Immature natural killer cell (primary cell): ENCODE data around the gene CD300H. TPM values are rescaled to one million over a fixed set of nuclear protein-coding genes. Genes with fewer than 3 reads are reported as not detected.

Experiments used
- DNase-seq, 3 donors: peaks; one replicate each; pipeline ENCODE4 v3.0.0; 2022; ENCODE audit warnings: mixed read lengths in 1 of 3
- H3K27ac Mint-ChIP-seq, 6 donors: one replicate each; pipeline ENCODE4 v1.8.0; 2020; ENCODE audit warnings: mixed read lengths in 6 of 6, mild to moderate bottlenecking in 5 of 6, inconsistent platforms in 4 of 6, moderate library complexity in 3 of 6
- H3K27me3 Mint-ChIP-seq, 3 donors: one replicate each; pipeline ENCODE4 v1.8.0; 2020 to 2021; ENCODE audit warnings: low read depth in 3 of 3, mild to moderate bottlenecking in 3 of 3, mixed read lengths in 3 of 3, moderate library complexity in 3 of 3, inconsistent platforms in 1 of 3
- H3K36me3 Mint-ChIP-seq, 3 donors: one replicate each; pipeline ENCODE4 v1.8.0; 2020; ENCODE audit warnings: mixed read lengths in 3 of 3, inconsistent platforms in 2 of 3, mild to moderate bottlenecking in 2 of 3
- H3K4me1 Mint-ChIP-seq, 2 donors: one replicate each; pipeline ENCODE4 v1.8.0; 2020; ENCODE audit warnings: inconsistent platforms in 2 of 2, mild to moderate bottlenecking in 2 of 2, mixed read lengths in 2 of 2, moderate library complexity in 1 of 2
- H3K4me3 Mint-ChIP-seq, 5 donors: one replicate each; pipeline ENCODE4 v1.8.0; 2020; ENCODE audit warnings: mild to moderate bottlenecking in 5 of 5, mixed read lengths in 5 of 5, inconsistent platforms in 3 of 5, moderate library complexity in 3 of 5
- H3K9me3 Mint-ChIP-seq, 6 donors: one replicate each; pipeline ENCODE4 v1.8.0; 2020; ENCODE audit warnings: mild to moderate bottlenecking in 6 of 6, mixed read lengths in 6 of 6, inconsistent platforms in 4 of 6, moderate library complexity in 3 of 6
- polyA plus RNA-seq, 3 donors: library from polyadenylated mRNA; unstranded; fragments of 300-500 nt; fragmentation: Illumina TruSeq; gene quantifications; one replicate each; pipeline ENCODE4 v1.2.3, GENCODE V29; 2021

Gene CD300H
- polyA plus RNA-seq, 3 donors from 2014 or later: 3.2 to 6.4 TPM; not detected in 1

DNA sequence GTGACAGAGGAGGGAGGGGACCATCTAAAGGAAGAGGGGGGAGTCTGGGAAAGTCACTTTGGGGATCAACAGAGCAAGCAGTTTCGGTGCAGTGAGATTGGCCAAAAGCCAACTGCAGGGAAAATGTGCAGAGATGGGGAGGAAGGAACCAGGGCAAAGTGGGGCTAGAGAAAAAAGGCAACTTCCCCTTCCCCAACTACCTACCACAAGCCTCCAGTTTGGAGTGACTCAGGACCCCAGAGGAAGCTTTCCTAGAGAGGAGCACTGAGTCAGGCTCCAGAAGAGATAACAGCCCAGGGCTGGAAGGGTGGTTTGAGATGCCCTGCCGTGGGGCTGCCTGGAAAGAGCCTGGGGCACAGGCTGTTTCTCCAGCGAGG is 31.7 kb upstream of the CD300H start:
- no peak for DNase-seq
- no peak overlapping the region for H3K27ac Mint-ChIP-seq
- peaks cover 2 to 14% (median 8%) of the 10 kb centered on the region in 3 donors for H3K27me3 Mint-ChIP-seq
- no peaks in the 10 kb centered on the region for H3K36me3 Mint-ChIP-seq
- no peaks in the 10 kb centered on the region for H3K9me3 Mint-ChIP-seq
- H3K4me1 Mint-ChIP-seq: peaks cover 4 to 10% of the 10 kb centered on the region in 2 donors
- no peak overlapping the region for H3K4me3 Mint-ChIP-seq

DNA sequence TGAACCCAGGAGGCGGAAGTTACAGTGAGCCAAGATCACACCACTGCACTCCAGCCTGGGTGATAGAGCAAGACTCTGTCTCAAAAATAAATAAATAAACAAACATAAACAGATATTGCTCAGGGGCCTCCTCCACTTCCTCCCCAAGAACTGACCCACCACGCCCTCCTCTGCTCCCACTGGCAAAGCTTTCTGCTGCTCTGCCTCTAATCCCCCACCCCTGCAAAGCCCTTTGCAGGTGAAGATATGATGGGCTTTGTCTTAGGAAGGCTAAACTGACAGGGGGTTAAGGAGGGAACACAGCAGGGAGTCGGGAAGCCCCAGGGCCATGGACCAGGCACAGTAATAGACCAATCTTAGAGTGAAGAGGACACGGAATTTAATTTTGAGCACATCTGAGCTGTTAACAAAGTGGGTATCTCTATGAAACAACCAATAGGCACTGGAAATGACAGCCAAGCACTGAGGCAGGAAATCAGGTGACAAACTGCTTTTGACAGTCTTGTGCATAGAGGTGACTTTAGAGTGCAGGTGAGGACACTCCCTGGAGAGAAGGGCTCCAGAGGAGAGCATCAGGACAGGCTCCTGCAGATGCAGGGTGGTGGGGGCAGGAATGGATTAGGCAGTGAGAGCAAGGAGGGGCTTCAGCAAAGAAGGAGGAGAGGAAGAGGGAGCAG is 31.2 kb upstream of the CD300H start:
- no peak overlapping the region for H3K27ac Mint-ChIP-seq
- peaks cover 4 to 10% of the 10 kb centered on the region in 2 donors for H3K4me1 Mint-ChIP-seq
- DNase-seq: no peak
- H3K27me3 Mint-ChIP-seq: peaks cover 2 to 14% (median 8%) of the 10 kb centered on the region in 3 donors
- no peaks in the 10 kb centered on the region for H3K9me3 Mint-ChIP-seq
- H3K4me3 Mint-ChIP-seq: no peak overlapping the region
- H3K36me3 Mint-ChIP-seq: no peaks in the 10 kb centered on the region

DNA sequence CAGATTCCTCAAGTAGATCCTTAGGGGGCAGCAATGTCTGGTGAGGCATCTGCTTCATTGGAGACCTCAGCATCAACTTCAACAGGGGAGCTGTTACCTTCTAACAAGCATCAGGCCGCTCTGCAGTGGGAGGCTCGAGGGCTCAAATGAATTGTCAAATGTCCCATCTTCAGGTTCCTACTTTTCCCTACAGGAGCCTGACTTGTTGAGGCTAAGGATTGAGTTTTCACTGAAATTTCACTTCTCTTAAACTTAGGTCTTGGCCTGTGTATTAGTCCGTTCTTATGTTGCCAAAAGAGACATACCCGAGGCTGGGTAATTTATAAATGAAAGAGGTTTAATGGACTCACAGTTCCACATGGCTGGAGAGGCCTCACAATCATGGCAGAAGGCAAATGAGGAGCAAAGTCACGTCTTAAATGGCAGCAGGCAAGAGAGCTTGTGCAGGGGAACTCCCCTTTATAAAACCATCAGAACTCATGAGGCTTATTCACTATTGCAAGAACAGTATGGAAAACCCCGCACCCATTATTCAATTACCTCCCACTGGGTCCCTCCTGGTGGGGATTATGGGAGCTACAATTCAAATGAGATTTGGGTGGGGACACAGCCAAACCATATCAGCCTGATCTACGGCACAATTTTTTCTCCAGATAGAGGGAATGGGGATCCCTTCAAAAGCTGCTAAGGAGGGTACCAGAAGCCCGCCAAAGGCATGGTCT is 29.9 kb upstream of the CD300H start:
- Mint-ChIP-seq H3K27ac (no peak overlapping the region), H3K36me3 (no peaks in the 10 kb centered on the region), H3K4me3 (no peak overlapping the region), H3K27me3 (peaks cover 2 to 15% (median 10%) of the 10 kb centered on the region in 3 donors), H3K4me1 (peaks cover 3 to 7% of the 10 kb centered on the region in 2 donors), H3K9me3 (no peaks in the 10 kb centered on the region)
- DNase-seq: no peak

DNA sequence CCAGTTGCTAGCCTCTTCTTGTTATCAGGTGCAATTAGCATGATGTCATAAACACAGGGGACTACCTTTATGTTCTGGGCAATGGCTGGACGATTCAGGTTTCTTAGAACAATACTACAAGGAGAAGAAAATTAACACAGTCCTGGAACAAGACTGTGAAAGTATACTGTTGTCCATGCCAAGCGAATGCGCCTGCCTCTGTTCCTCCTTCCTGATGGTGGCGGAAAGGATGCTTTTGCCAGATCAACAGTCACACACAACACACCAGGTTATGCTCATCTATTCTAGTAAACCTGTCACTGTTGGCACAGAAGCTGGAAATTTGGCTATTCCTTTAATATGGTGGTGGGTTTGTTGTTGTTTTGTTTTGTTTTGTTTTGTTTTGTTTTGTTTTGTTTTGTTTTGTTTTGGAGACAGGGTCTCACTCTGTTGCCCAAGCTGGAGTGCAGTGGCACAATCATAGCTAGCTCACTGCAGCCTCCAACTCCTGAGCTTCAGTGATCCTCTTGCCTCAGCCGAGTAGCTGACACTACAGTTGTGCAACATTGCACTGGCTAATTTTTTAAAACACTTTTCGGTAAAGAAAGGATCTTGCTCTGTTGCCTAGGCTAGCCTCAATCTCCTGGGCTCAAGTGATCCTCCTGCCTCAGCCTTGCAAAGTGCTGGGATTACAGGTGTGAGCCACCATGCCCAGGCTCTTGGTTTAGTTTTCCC is 27.9 kb upstream of the CD300H start:
- peaks cover 0 to 2% of the 10 kb centered on the region in 2 donors for H3K4me1 Mint-ChIP-seq
- H3K4me3 Mint-ChIP-seq: no peak overlapping the region
- no peak for DNase-seq
- H3K27me3 Mint-ChIP-seq: peaks cover 3 to 23% (median 7%) of the 10 kb centered on the region in 3 donors
- no peak overlapping the region for H3K27ac Mint-ChIP-seq
- no peaks in the 10 kb centered on the region for H3K9me3 Mint-ChIP-seq
- H3K36me3 Mint-ChIP-seq: no peaks in the 10 kb centered on the region

DNA sequence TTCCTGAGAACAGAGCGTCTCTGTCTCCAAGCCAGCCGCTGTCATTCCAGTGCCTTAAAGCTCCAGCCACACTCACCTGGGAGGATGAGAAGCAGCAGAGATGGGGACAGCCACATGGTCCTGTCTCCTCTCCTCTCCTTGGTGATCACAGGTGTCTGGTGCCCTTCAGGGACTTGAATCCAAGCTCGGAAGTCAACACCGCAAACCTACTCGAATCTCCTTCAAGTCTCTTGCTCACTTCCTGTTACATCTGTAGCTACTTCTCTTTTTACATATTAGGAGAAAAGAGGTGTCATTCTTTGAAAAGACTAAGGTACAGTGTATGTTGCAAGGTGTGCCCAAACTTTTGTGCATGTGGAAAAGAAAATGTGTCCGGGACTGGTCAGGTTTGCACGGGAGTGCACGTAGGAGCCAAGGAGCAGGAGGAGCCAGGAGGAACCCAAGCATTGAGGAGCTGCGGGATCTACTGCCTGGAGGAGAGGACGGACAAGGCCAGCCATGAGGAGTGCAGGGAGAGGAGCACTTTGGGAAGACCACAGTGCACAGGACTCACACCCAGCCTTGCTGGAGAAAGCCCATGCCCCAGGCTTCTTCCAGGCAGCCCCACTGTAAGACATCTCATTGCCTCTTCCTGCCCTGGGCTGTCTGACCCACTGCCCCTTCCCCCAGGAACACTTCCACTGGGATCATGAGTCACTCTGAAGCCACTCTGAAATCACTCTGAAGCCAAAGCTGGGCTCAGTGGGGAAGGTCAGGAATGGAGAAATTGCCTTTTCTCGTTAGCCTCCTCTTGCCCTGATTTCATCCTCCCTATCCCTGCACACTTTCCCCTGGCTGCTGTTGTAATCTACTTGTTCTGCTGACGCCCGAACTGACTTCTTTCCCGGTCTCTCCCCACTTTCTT is 25.0 kb upstream of the CD300H start, which contains the start of gene CD300LD:
TSS of gene CD300LD (minus strand) at position 197 of the 904 bp plus-strand sequence. CDS start at position 116, 81 bp downstream.
- Mint-ChIP-seq H3K36me3 (no peaks in the 10 kb centered on the region), H3K27me3 (peaks cover 3 to 18% (median 4%) of the 10 kb centered on the region in 3 donors), H3K9me3 (no peaks in the 10 kb centered on the region), H3K27ac (no peak within 1 kb of the TSS), H3K4me3 (no peak within 1 kb of the TSS), H3K4me1 (no peaks in the 10 kb centered on the region)
- DNase-seq: no peak

DNA sequence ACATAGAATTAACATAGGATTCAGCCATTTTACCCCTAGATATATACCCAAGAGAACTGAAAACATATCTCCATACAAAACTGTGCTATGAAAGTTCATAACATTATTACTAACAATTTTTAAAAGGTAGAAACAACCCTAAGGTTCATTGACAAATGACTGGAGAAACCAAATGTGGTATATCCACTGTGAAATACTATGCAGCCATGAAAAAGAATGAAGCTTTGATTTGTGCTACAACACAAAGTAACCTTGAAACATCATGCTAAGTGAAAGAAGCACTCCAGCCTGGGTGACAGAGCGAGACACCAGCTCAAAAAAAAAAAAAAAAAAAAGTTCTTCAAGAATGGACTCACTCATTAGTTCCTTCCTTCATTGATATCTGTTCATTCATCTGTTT is 24.2 kb upstream of the CD300H start:
- Mint-ChIP-seq H3K27me3 (peaks cover 3 to 18% (median 4%) of the 10 kb centered on the region in 3 donors), H3K9me3 (no peaks in the 10 kb centered on the region), H3K4me1 (no peaks in the 10 kb centered on the region), H3K4me3 (no peak overlapping the region), H3K36me3 (no peaks in the 10 kb centered on the region), H3K27ac (no peak overlapping the region)
- no peak for DNase-seq

DNA sequence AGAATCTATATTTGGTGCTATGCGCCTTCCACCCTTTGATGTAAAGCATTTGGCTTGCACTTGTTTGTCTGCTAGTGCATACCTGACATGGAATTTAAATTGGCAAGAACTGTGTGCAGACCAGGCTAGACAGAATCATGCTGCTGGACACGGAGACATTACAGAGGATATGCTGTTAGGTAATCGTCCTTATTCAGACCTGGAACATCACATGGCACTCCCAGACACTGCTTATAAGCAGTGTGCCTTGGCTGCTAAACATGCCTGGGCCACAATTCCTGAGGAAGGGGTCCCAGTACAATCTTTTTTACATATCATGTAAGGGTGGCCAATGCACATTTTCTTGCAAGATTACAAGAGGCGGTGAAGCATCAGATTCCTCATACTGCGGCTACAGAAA is 18.4 kb upstream of the CD300H start:
- Mint-ChIP-seq H3K9me3 (peaks cover 0 to 5% (median 0%) of the 10 kb centered on the region in 6 donors), H3K4me1 (no peaks in the 10 kb centered on the region), H3K27me3 (peaks cover 0 to 8% (median 4%) of the 10 kb centered on the region in 3 donors), H3K4me3 (no peak overlapping the region), H3K27ac (no peak overlapping the region), H3K36me3 (no peaks in the 10 kb centered on the region)
- no peak for DNase-seq

DNA sequence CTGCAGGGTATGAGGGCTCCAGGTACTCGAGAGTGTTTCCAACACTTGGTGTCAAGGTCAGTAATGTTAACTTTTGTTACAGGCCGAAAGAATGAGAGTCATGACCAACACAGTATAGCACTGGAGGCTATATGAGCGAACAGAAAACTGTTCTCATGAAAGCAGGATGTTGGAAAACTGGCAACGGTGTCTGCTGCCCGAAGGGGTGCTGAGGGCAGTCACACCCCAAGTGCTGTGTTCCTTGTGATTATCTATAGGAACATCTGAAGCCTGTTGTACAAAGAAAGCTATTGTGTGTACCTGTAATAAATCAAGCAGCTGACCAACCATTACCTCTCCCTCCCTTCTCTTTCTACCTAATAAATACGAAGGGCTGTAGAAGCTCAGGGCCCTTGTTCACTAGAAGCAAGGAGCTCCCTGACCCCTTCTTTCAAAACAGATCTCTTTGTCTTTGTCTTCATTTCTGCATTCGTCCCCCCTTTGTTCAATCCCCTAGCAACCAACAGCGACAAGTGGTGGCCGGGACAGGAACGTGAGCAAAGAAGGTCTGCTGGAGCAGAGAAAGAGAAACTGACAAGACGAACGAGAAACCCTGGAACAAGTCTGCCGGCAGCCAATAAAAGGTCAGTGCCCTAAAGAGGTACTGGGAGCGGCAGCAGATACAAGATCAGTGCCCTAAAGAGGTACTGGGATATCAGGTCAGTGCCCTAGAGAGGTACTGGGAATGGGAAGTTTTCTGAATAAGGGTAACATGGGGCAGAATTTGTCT is 17.2 kb upstream of the CD300H start:
- H3K36me3 Mint-ChIP-seq: no peaks in the 10 kb centered on the region
- no peak overlapping the region for H3K27ac Mint-ChIP-seq
- H3K4me1 Mint-ChIP-seq: peaks cover 0 to 2% of the 10 kb centered on the region in 2 donors
- H3K27me3 Mint-ChIP-seq: peaks cover 0 to 8% (median 3%) of the 10 kb centered on the region in 3 donors
- no peak overlapping the region for H3K4me3 Mint-ChIP-seq
- no peak for DNase-seq
- peaks cover 0 to 5% (median 0%) of the 10 kb centered on the region in 6 donors for H3K9me3 Mint-ChIP-seq

DNA sequence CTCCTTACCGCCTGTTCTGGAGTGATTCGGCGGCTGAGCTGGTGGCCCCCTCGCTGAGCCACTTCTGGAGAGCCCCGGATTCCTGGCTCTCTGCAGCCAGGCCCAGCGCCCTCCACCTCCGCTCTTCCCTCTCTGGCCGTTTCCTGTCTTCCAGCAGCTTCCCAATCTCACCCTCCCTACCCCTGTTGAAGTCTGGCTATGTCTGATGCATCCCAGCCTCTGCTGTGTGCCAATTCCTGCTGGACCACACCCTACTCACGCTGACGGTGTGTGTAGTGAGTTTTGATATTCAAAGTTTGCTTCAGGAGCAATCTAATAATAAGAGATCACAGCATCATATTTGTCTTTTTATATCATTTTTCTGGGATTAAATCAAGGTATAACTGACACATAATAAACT is 15.3 kb upstream of the CD300H start:
- peaks cover 0 to 8% (median 3%) of the 10 kb centered on the region in 3 donors for H3K27me3 Mint-ChIP-seq
- no peaks in the 10 kb centered on the region for H3K36me3 Mint-ChIP-seq
- H3K4me3 Mint-ChIP-seq: no peak overlapping the region
- no peak for DNase-seq
- H3K9me3 Mint-ChIP-seq: peaks cover 0 to 5% (median 0%) of the 10 kb centered on the region in 6 donors
- H3K27ac Mint-ChIP-seq: no peak overlapping the region
- peaks cover 0 to 2% of the 10 kb centered on the region in 2 donors for H3K4me1 Mint-ChIP-seq

DNA sequence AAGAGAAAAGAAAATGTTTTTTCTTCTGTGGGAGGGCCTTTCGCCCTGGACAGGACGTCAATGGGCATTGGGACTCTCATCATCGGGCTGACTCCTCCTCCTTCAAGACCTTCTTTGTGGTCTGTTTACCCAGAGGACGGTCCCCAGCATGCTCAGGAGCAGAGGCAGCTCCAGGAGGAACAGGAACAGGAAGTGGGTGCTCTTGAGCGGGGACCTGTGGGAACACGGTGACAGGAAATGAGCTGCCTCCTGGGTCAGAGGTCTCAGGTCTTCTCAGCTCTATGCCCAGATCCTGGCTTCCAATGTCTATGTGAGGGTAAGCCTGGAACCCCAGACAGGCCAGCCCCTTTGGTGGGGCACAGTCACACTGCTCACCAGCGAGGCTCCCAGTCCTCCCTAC is 12.6 kb upstream of the CD300H start:
- no peak for DNase-seq
- no peak overlapping the region for H3K27ac Mint-ChIP-seq
- H3K4me1 Mint-ChIP-seq: peaks cover 0 to 2% of the 10 kb centered on the region in 2 donors
- peaks cover 2 to 10% (median 3%) of the 10 kb centered on the region in 3 donors for H3K27me3 Mint-ChIP-seq
- H3K9me3 Mint-ChIP-seq: no peaks in the 10 kb centered on the region
- H3K4me3 Mint-ChIP-seq: no peak overlapping the region
- peaks cover 0 to 3% (median 0%) of the 10 kb centered on the region in 3 donors for H3K36me3 Mint-ChIP-seq

DNA sequence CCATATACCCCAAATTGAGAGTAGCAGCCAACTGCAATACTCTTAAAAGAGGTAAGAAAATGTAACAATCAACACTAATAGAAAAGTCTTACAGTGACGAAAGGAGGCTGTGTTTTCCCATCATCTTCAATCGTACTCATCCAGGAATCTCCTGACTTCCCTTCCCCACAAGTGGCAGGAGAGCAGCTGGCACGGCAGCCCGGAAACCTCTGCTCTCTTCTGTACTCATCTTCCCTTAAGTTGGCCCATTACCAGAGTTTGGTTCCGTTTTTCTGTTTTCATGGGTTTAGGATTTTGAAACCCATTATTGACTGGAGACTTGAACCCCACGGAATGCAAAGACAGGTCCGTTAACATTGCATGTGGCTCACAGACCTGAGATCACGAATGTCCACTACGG is 11.7 kb upstream of the CD300H start:
- peaks cover 0 to 2% of the 10 kb centered on the region in 2 donors for H3K4me1 Mint-ChIP-seq
- DNase-seq: no peak
- H3K9me3 Mint-ChIP-seq: no peaks in the 10 kb centered on the region
- peak overlapping the region in 1 of 6 donors; percentile 13 for H3K27ac Mint-ChIP-seq
- peaks cover 2 to 10% (median 3%) of the 10 kb centered on the region in 3 donors for H3K27me3 Mint-ChIP-seq
- peaks cover 0 to 3% (median 0%) of the 10 kb centered on the region in 3 donors for H3K36me3 Mint-ChIP-seq
- H3K4me3 Mint-ChIP-seq: no peak overlapping the region

DNA sequence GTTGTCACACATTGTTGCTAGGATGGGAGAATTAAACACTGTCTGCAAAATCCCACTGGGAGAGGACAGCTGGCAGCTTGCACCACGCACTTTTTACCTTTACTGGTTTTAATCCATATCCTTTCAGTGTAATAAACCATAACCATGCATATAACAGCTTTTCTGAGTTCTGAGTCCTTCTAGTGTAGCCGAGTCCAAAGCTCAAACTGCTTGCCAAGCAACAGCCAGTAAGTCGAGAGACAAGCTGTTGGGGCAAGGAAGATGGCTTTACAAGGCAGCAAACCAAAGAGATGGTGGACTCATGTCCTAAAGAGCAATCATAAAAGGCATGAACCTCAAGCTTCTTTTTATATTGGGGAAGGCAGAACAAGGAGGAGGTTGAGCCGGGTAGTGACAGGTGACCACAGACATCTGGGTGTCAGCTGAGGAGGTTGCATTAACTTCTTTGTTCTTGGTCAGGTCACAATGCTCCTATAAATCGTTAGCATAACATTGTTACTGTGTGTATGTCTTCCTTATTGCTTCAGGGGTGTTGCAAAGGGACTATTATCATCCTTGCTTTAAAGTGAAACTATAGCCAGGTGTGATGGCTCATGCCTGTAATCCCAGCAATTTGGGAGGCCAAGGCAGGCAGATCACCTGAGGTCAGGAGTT is 7.3 kb upstream of the CD300H start:
- Mint-ChIP-seq H3K4me3 (no peak overlapping the region), H3K36me3 (peaks cover 0 to 3% (median 0%) of the 10 kb centered on the region in 3 donors), H3K9me3 (peaks cover 0 to 2% (median 0%) of the 10 kb centered on the region in 6 donors), H3K27me3 (peaks cover 2 to 16% (median 3%) of the 10 kb centered on the region in 3 donors), H3K4me1 (peaks cover 0 to under 1% of the 10 kb centered on the region in 2 donors), H3K27ac (no peak overlapping the region)
- DNase-seq: no peak
